PC-9 (cell line): ENCODE results near the gene TMEM80.

ENCODE experiments used
- CTCF ChIP-seq: fragments of 200-600 bp; sonication (generic); conservative IDR thresholded peaks from 2 replicates; pipeline ENCODE4 v1.6.1; 2017; ENCODE audit warnings: mixed run types, antibody characterized with exemption, mild to moderate bottlenecking, moderate library complexity
- EZH2 ChIP-seq: fragments of 200-600 bp; sonication (generic); IDR thresholded peaks from 2 replicates; pipeline ENCODE4 v1.8.0; 2017; ENCODE audit warnings: antibody characterized with exemption, low read depth

- TF ChIP-seq CTCF (no peak), EZH2 (no peak)
These were observed 18.8 kb downstream of the TMEM80 start for GRCh38 chr11:714436-714835.
